Colon (tissue), 2 donors: ENCODE measurements around the gene GRAMD1C.
A peak's percentile ranks its signal among the peaks of the same experiment; 100 is the strongest.

Experiments used
- FAIRE-seq: peaks from 2 replicates; lab custom pipeline; 2012; peaks lifted over from hg19 to GRCh38; lab: Jason Lieb, UNC
- donor health status: control.
- donor health status: control.

GRAMD1C gene

GRCh38 chr3:113852506-113852905 lies 13.9 kb downstream of the GRAMD1C start:
- FAIRE-seq: no peak

- no peak for FAIRE-seq
These were observed 28.9 kb downstream of the GRAMD1C start for GRCh38 chr3:113867506-113867905.

GRCh38 chr3:113873293-113873692 lies 34.7 kb downstream of the GRAMD1C start:
- FAIRE-seq: no peak

- FAIRE-seq: no peak
These were observed 35.4 kb downstream of the GRAMD1C start for GRCh38 chr3:113873814-113874526.

- no peak for FAIRE-seq
These were observed 39.8 kb downstream of the GRAMD1C start for GRCh38 chr3:113878403-113878802.

GRCh38 chr3:113885050-113885449 lies 46.5 kb downstream of the GRAMD1C start:
- FAIRE-seq: no peak

- no peak for FAIRE-seq
These were observed 51.8 kb downstream of the GRAMD1C start for GRCh38 chr3:113890256-113890900.

- no peak for FAIRE-seq
These were observed 56.3 kb downstream of the GRAMD1C start for GRCh38 chr3:113894927-113895326.

- no peak for FAIRE-seq
These were observed 57.4 kb downstream of the GRAMD1C start for GRCh38 chr3:113895964-113896363.

GRCh38 chr3:113896930-113897329 lies 58.3 kb downstream of the GRAMD1C start:
- FAIRE-seq: no peak

GRCh38 chr3:113897373-113897777 lies 58.8 kb downstream of the GRAMD1C start:
- FAIRE-seq: peak; percentile 71

- FAIRE-seq: no peak
These were observed 60.3 kb downstream of the GRAMD1C start for GRCh38 chr3:113898892-113899291.

- FAIRE-seq: peak; percentile 89
These were observed 68.1 kb downstream of the GRAMD1C start for GRCh38 chr3:113906568-113907140.

GRCh38 chr3:113908133-113908532 lies 69.5 kb downstream of the GRAMD1C start:
- no peak for FAIRE-seq

GRCh38 chr3:113910966-113911365 lies 72.4 kb downstream of the GRAMD1C start:
- FAIRE-seq: no peak

GRCh38 chr3:113912552-113913236 lies 74.1 kb downstream of the GRAMD1C start:
- FAIRE-seq: peak; percentile 90

- no peak for FAIRE-seq
These were observed 76.1 kb downstream of the GRAMD1C start for GRCh38 chr3:113914646-113915045.

GRCh38 chr3:113927556-113927955 lies 89.0 kb downstream of the GRAMD1C start:
- no peak for FAIRE-seq

GRCh38 chr3:113946831-113947230 lies 108.2 kb downstream of the GRAMD1C start:
- no peak for FAIRE-seq

- no peak for FAIRE-seq
These were observed 108.9 kb downstream of the GRAMD1C start, which contains the start of gene ZDHHC23 for GRCh38 chr3:113947372-113948014. Gene ZDHHC23 (plus strand): TSS chr3:113948013. CDS start chr3:113948803, 790 bp downstream.

- FAIRE-seq: no peak
These were observed 109.7 kb downstream of the GRAMD1C start for GRCh38 chr3:113948015-113948917.
